Hepatocyte (in vitro differentiated cells): ENCODE measurements around the gene CGGBP1. TPM values are rescaled to one million over a fixed set of nuclear protein-coding genes. Genes with fewer than 3 reads are reported as not detected.

Experiments
- DNase-seq: peaks from one replicate; pipeline ENCODE4 v3.0.0-alpha.2; 2016; ENCODE audit warnings: low spot score
- H2AFZ ChIP-seq: fragments of 200-600 bp; sonication (generic); 2 replicates; pipeline ENCODE4 v1.6.0; 2016; ENCODE audit warnings: antibody characterized with exemption, mild to moderate bottlenecking
- H3K27ac ChIP-seq: fragments of 200-600 bp; sonication (generic); 2 replicates; pipeline ENCODE4 v1.5.1; 2016; ENCODE audit warnings: mild to moderate bottlenecking
- H3K27me3 ChIP-seq: fragments of 200-600 bp; sonication (generic); 2 replicates; pipeline ENCODE4 v1.6.1; 2016
- H3K36me3 ChIP-seq: fragments of 200-600 bp; sonication (generic); replicated peaks from 2 replicates; pipeline ENCODE4 v1.5.1; 2016; ENCODE audit warnings: low read depth; ENCODE audit not compliant: insufficient read depth
- H3K4me1 ChIP-seq: fragments of 200-600 bp; sonication (generic); 2 replicates; pipeline ENCODE4 v1.5.1; 2016; ENCODE audit warnings: mild to moderate bottlenecking, moderate library complexity; ENCODE audit not compliant: insufficient read depth
- H3K4me2 ChIP-seq: fragments of 200-600 bp; sonication (generic); 2 replicates; pipeline ENCODE4 v1.6.0; 2016
- H3K4me3 ChIP-seq: fragments of 200-600 bp; sonication (generic); 2 replicates; pipeline ENCODE4 v1.5.1; 2016; ENCODE audit warnings: mild to moderate bottlenecking
- H3K79me2 ChIP-seq: fragments of 200-600 bp; sonication (generic); 2 replicates; pipeline ENCODE4 v1.6.0; 2017; ENCODE audit warnings: mild to moderate bottlenecking
- H3K9me2 ChIP-seq: fragments of 200-600 bp; sonication (generic); replicated peaks from 2 replicates; pipeline ENCODE4 v1.6.0; 2017; ENCODE audit warnings: mild to moderate bottlenecking; ENCODE audit not compliant: insufficient read depth
- H3K9me3 ChIP-seq: fragments of 200-600 bp; sonication (generic); 2 replicates; pipeline ENCODE4 v1.5.1; 2016; ENCODE audit warnings: low read depth, mild to moderate bottlenecking
- H4K20me1 ChIP-seq: fragments of 200-600 bp; sonication (generic); 2 replicates; pipeline ENCODE4 v1.6.0; 2016; ENCODE audit warnings: mild to moderate bottlenecking; ENCODE audit not compliant: insufficient read depth, poor library complexity, severe bottlenecking
- CTCF ChIP-seq: fragments of 200-600 bp; sonication (generic); IDR thresholded peaks from 2 replicates; pipeline ENCODE4 v1.5.1; 2016; ENCODE audit warnings: antibody characterized with exemption, mild to moderate bottlenecking; ENCODE audit not compliant: poor library complexity
- EZH2 ChIP-seq: fragments of 200-600 bp; sonication (generic); IDR thresholded peaks from 2 replicates; pipeline ENCODE4 v1.6.1; 2016; ENCODE audit warnings: antibody characterized with exemption, mild to moderate bottlenecking, borderline replicate concordance
- EZH2phosphoT487 ChIP-seq: fragments of 200-600 bp; sonication (generic); IDR thresholded peaks from one replicate; pipeline ENCODE4 v1.6.1; 2018; ENCODE audit warnings: antibody characterized with exemption, mild to moderate bottlenecking, low read depth, moderate library complexity; ENCODE audit not compliant: unreplicated experiment, severe bottlenecking
- WGBS: methylation state at CpG from one replicate; pipeline ENCODE4 v1.1.6; 2016; ENCODE audit warnings: low lambda C conversion rate; ENCODE audit errors: missing lambda C conversion rate; 5-methylcytosine and 5-hydroxymethylcytosine counted together
- polyA plus RNA-seq: library from polyadenylated mRNA; unstranded; fragments of >200 nt; fragmentation: Nextera tagmentation; extraction: Ambion mirVana; gene quantifications from 2 replicates; pipeline ENCODE4 v1.2.1, GENCODE V29; 2016
- total RNA-seq: library from RNA; depleted of rRNA; stranded (reverse); fragments of >200 nt; gene quantifications from 2 replicates; pipeline ENCODE4 v1.2.3, GENCODE V29; 2014

Gene CGGBP1
- total and polyA plus RNA-seq, 2 experiments from 2014 or later = 46.6 to 75.9 TPM

DNA sequence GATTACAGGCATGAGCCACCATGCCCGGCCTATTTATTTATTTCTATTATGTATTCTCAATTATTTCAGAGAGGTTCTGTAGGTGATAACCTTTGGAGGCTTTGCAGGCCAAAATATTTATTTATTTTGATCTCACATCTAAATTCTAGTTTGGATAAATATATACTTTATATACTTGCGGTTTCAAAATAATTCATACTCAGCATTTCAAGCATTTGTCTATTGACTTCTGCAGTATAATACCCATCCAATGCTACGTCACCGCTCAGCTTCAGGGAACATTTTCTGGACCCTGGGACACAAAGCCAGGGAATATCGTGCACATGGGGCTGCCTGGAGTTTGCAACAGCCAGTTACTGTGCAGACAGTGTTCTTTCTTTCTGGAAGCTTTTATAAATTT is 22.6 kb downstream of the CGGBP1 start:
- Histone ChIP-seq H3K4me1 (no peaks in the 10 kb centered on the region), H3K9me2 (no peaks in the 10 kb centered on the region), H2AFZ (no peak overlapping the region), H3K36me3 (no peaks in the 10 kb centered on the region), H3K27me3 (no peaks in the 10 kb centered on the region), H4K20me1 (no peaks in the 10 kb centered on the region), H3K4me2 (no peak overlapping the region), H3K4me3 (no peak overlapping the region), H3K27ac (no peak overlapping the region), H3K9me3 (no peaks in the 10 kb centered on the region), H3K79me2 (no peaks in the 10 kb centered on the region)
- TF ChIP-seq EZH2 (no peak), CTCF (no peak), EZH2phosphoT487 (no peak)
- DNase-seq = no peak
- 87% methylated on average over 5 of the region's 5 CpGs for WGBS

- H3K79me2 ChIP-seq = no peaks in the 10 kb centered on the region
- 77% methylated on average over 8 of the region's 8 CpGs for WGBS
Observed at GRCh38 chr3:88034491-88035275, 24.1 kb downstream of the CGGBP1 start.

DNA sequence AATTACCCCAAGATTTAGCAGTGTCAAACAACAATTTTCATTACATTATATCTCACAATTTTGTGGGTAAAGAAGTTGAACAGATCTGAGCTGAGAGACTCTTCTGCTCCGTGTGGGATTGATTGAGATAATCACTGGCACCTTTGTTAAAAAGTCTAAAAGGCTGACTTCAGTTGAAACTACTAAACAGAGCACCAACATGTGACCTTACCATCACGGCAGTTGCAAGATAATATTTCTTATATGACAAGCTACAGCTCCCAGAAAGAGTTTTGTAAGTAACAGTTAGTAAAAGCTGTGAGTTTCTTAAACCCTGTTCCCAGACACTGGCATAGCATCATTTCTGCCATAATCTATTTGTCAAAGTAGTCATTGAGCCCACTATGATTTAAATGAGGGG is 25.0 kb downstream of the CGGBP1 start:
- H3K9me2 ChIP-seq = no peaks in the 10 kb centered on the region
- no peaks in the 10 kb centered on the region for H3K27me3 ChIP-seq
- 40% methylated on average over 2 of the region's 2 CpGs for WGBS
- H2AFZ ChIP-seq = no peak overlapping the region
- no peak overlapping the region for H3K27ac ChIP-seq
- H3K4me3 ChIP-seq = no peak overlapping the region
- H3K79me2 ChIP-seq = no peaks in the 10 kb centered on the region
- H4K20me1 ChIP-seq = no peaks in the 10 kb centered on the region
- H3K9me3 ChIP-seq = no peaks in the 10 kb centered on the region
- TF ChIP-seq EZH2 (no peak), EZH2phosphoT487 (no peak), CTCF (no peak)
- DNase-seq = no peak
- no peak overlapping the region for H3K4me2 ChIP-seq
- no peaks in the 10 kb centered on the region for H3K4me1 ChIP-seq
- no peaks in the 10 kb centered on the region for H3K36me3 ChIP-seq

More at GRCh38 chr3:88034491-88035275, 24.1 kb downstream of the CGGBP1 start:
- Histone ChIP-seq H3K4me3 (no peak overlapping the region), H3K27me3 (no peaks in the 10 kb centered on the region), H3K36me3 (no peaks in the 10 kb centered on the region), H3K4me1 (no peaks in the 10 kb centered on the region), H4K20me1 (no peaks in the 10 kb centered on the region), H3K27ac (no peak overlapping the region), H3K9me3 (no peaks in the 10 kb centered on the region), H3K4me2 (no peak overlapping the region), H2AFZ (no peak overlapping the region), H3K9me2 (no peaks in the 10 kb centered on the region)
- no peak for DNase-seq
- TF ChIP-seq EZH2 = no peak
- no peak for TF ChIP-seq CTCF
- TF ChIP-seq EZH2phosphoT487 = no peak

DNA sequence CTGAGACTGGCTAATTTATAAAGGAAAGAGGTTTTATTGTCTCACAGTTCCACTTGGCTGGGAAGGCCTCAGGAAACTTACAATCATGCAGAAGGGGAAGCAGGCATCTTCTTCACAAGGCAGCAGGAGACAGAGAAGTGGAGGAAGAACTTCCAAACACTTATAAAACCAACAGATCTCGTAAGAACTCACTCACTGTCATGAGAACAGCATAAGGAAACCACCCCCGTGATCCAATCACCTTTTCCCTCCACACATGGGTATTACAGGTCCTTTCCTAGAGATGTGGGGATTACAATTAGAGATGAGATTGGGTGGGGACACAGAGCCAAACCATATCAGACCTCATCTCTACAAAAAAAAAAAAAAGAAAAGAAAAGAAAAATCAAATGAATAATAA is 25.7 kb downstream of the CGGBP1 start:
- Histone ChIP-seq H3K9me2 (no peaks in the 10 kb centered on the region), H3K4me1 (no peaks in the 10 kb centered on the region), H3K27ac (no peak overlapping the region), H3K79me2 (no peaks in the 10 kb centered on the region), H3K9me3 (no peaks in the 10 kb centered on the region), H2AFZ (no peak overlapping the region), H3K27me3 (no peaks in the 10 kb centered on the region), H3K36me3 (no peaks in the 10 kb centered on the region), H3K4me3 (no peak overlapping the region), H3K4me2 (no peak overlapping the region), H4K20me1 (no peaks in the 10 kb centered on the region)
- no peak for DNase-seq
- TF ChIP-seq EZH2phosphoT487 (no peak), CTCF (no peak), EZH2 (no peak)
- 82% methylated on average over 2 of the region's 2 CpGs for WGBS
